H9 (cell line): ENCODE measurements around the gene SLCO4A1. TPM values are rescaled to one million over a fixed set of nuclear protein-coding genes. Genes with fewer than 3 reads are reported as not detected.

Experiments
- DNase-seq: peaks from one replicate; pipeline ENCODE4 v3.0.0-alpha.2; 2017
- H2AFZ ChIP-seq: one replicate; pipeline ENCODE4 v1.6.1; 2013; ENCODE audit warnings: mild to moderate bottlenecking, low read length, control low read depth, moderate library complexity
- H2AK5ac ChIP-seq: 2 replicates; pipeline ENCODE4 v1.6.1; 2013; ENCODE audit warnings: low read length, control low read depth, mixed read lengths; ENCODE audit not compliant: insufficient read length
- H2BK120ac ChIP-seq: one replicate; pipeline ENCODE4 v1.6.1; 2013; ENCODE audit warnings: low read depth, mild to moderate bottlenecking, low read length, control low read depth, inconsistent platforms; ENCODE audit not compliant: poor library complexity, severe bottlenecking
- H2BK12ac ChIP-seq: 2 replicates; pipeline ENCODE4 v1.6.1; 2013; ENCODE audit warnings: low read length, control low read depth, mixed read lengths, low read depth; ENCODE audit not compliant: insufficient read length
- H2BK15ac ChIP-seq: 2 replicates; pipeline ENCODE4 v1.6.1; 2013; ENCODE audit warnings: low read depth, low read length, control low read depth
- H2BK20ac ChIP-seq: one replicate; pipeline ENCODE4 v1.6.1; 2013; ENCODE audit warnings: low read depth, mild to moderate bottlenecking, low read length, control low read depth, inconsistent platforms; ENCODE audit not compliant: poor library complexity, severe bottlenecking
- H2BK5ac ChIP-seq: 2 replicates; pipeline ENCODE4 v1.6.1; 2013; ENCODE audit warnings: low read length, control low read depth, mixed read lengths; ENCODE audit not compliant: insufficient read length
- H3K14ac ChIP-seq: 2 replicates; pipeline ENCODE4 v1.6.1; 2013; ENCODE audit warnings: low read length, control low read depth; ENCODE audit not compliant: insufficient read depth
- H3K18ac ChIP-seq: 2 replicates; pipeline ENCODE4 v1.6.1; 2013; ENCODE audit warnings: low read depth, mild to moderate bottlenecking, mixed read lengths, low read length, control low read depth; ENCODE audit not compliant: insufficient read length
- H3K23ac ChIP-seq: 2 replicates; pipeline ENCODE4 v1.6.1; 2013; ENCODE audit warnings: low read length, control low read depth, mixed read lengths, low read depth; ENCODE audit not compliant: insufficient read length
- H3K23me2 ChIP-seq: 2 replicates; pipeline ENCODE4 v1.6.1; 2013; ENCODE audit warnings: low read depth, mild to moderate bottlenecking, mixed read lengths, low read length, control low read depth; ENCODE audit not compliant: insufficient read length, poor library complexity, severe bottlenecking
- H3K27ac ChIP-seq: 2 replicates; pipeline ENCODE4 v1.5.1; 2013; ENCODE audit warnings: low read length, control low read depth, mixed read lengths, low read depth; ENCODE audit not compliant: insufficient read length
- H3K27me3 ChIP-seq: 2 replicates; pipeline ENCODE4 v1.6.1; 2013; ENCODE audit warnings: low read length, control low read depth, inconsistent platforms; ENCODE audit not compliant: insufficient read depth
- H3K4ac ChIP-seq: 2 replicates; pipeline ENCODE4 v1.6.1; 2013; ENCODE audit warnings: low read depth, mild to moderate bottlenecking, control low read depth, inconsistent platforms, low read length, moderate library complexity
- H3K4me1 ChIP-seq: 2 replicates; pipeline ENCODE4 v1.6.1; 2013; ENCODE audit warnings: low read length, control low read depth, inconsistent platforms; ENCODE audit not compliant: insufficient read depth
- H3K4me2 ChIP-seq: 2 replicates; pipeline ENCODE4 v1.6.1; 2013; ENCODE audit warnings: low read length, control low read depth, mixed read lengths; ENCODE audit not compliant: insufficient read length, insufficient read depth
- H3K56ac ChIP-seq: 2 replicates; pipeline ENCODE4 v1.6.1; 2013; ENCODE audit warnings: low read depth, mild to moderate bottlenecking, mixed read lengths, low read length, control low read depth; ENCODE audit not compliant: insufficient read length
- H3K79me1 ChIP-seq: 2 replicates; pipeline ENCODE4 v1.6.1; 2013; ENCODE audit warnings: low read depth, mild to moderate bottlenecking, moderate library complexity, low read length, control low read depth, inconsistent platforms; ENCODE audit not compliant: insufficient read depth, poor library complexity, severe bottlenecking
- H3K79me2 ChIP-seq: 2 replicates; pipeline ENCODE4 v1.6.1; 2013; ENCODE audit warnings: low read length, control low read depth, inconsistent platforms; ENCODE audit not compliant: insufficient read depth
- H3K9ac ChIP-seq: 2 replicates; pipeline ENCODE4 v1.6.1; 2013; ENCODE audit warnings: low read length, control low read depth, mixed read lengths; ENCODE audit not compliant: insufficient read length; ENCODE audit errors: extremely low read depth
- H3K9me3 ChIP-seq: one replicate; pipeline ENCODE4 v1.6.1; 2013; ENCODE audit warnings: low read depth, low read length, inconsistent platforms; ENCODE audit not compliant: control insufficient read depth
- H3T11ph ChIP-seq: one replicate; pipeline ENCODE4 v1.6.1; 2013; ENCODE audit warnings: mild to moderate bottlenecking, low read length, control low read depth, inconsistent platforms
- H4K20me1 ChIP-seq: one replicate; pipeline ENCODE4 v1.6.1; 2013; ENCODE audit not compliant: control insufficient read depth, insufficient read length, insufficient read depth
- H4K5ac ChIP-seq: 2 replicates; pipeline ENCODE4 v1.6.1; 2013; ENCODE audit warnings: low read depth, mild to moderate bottlenecking, mixed read lengths, low read length, control low read depth; ENCODE audit not compliant: insufficient read length
- H4K8ac ChIP-seq: replicated peaks from 2 replicates; pipeline ENCODE4 v1.6.1; 2013; ENCODE audit warnings: low read length, control low read depth, mixed read lengths, low read depth; ENCODE audit not compliant: insufficient read length
- H4K91ac ChIP-seq: 2 replicates; pipeline ENCODE4 v1.6.1; 2013; ENCODE audit warnings: low read depth, mild to moderate bottlenecking, moderate library complexity, mixed read lengths, low read length, control low read depth; ENCODE audit not compliant: insufficient read length
- H3K27ac Mint-ChIP-seq, 3 experiments: 2 replicates in 2 of 3; 3 replicates in 1 of 3; pipeline ENCODE4 v1.8.0; 2020 to 2021; ENCODE audit warnings: mixed read lengths in 3 of 3, mild to moderate bottlenecking in 1 of 3, moderate library complexity in 1 of 3
- H3K27me3 Mint-ChIP-seq: 2 replicates; pipeline ENCODE4 v1.8.0; 2021; ENCODE audit warnings: low read depth, mild to moderate bottlenecking, moderate library complexity, mixed read lengths
- H3K36me3 Mint-ChIP-seq, 3 experiments: 2 replicates in 2 of 3; 3 replicates in 1 of 3; pipeline ENCODE4 v1.8.0; 2020 to 2021; ENCODE audit warnings: low read depth in 3 of 3, mixed read lengths in 3 of 3; ENCODE audit not compliant: insufficient read depth in 1 of 3
- H3K4me1 Mint-ChIP-seq, 2 experiments: 2 replicates each; pipeline ENCODE4 v1.8.0; 2020; ENCODE audit warnings: mixed read lengths in 2 of 2
- H3K4me3 Mint-ChIP-seq, 2 experiments: 2 replicates in 1 of 2; 3 replicates in 1 of 2; pipeline ENCODE4 v1.8.0; 2020 to 2021; ENCODE audit warnings: mild to moderate bottlenecking in 2 of 2, mixed read lengths in 2 of 2, moderate library complexity in 1 of 2
- H3K9me3 Mint-ChIP-seq, 2 experiments: 2 replicates in 1 of 2; 3 replicates in 1 of 2; pipeline ENCODE4 v1.8.0; 2020; ENCODE audit warnings: mild to moderate bottlenecking in 2 of 2, mixed read lengths in 2 of 2, moderate library complexity in 1 of 2
- WGBS: extraction: QIAGEN DNeasy Blood & Tissue Kit; methylation state at CpG from one replicate; pipeline ENCODE4 v1.1.7; 2013; ENCODE audit warnings: missing lambda C conversion rate, low lambda C conversion rate, mixed read lengths; ENCODE audit not compliant: insufficient read length; ENCODE audit errors: extremely low coverage; 5-methylcytosine and 5-hydroxymethylcytosine counted together
- total RNA-seq: library from RNA; stranded (reverse); gene quantifications from 2 replicates; pipeline ENCODE4 v1.2.1, GENCODE V29; 2021
- TF ChIP-seq, protein P1 (sequence below): fragments of 200-600 bp; sonication (generic); conservative IDR thresholded peaks from 3 replicates; pipeline ENCODE4 v1.8.0; 2021; ENCODE audit warnings: antibody characterized with exemption, mild to moderate bottlenecking

Gene SLCO4A1
- total RNA-seq, 1 experiment from 2014 or later, result 9.4 TPM

DNA sequence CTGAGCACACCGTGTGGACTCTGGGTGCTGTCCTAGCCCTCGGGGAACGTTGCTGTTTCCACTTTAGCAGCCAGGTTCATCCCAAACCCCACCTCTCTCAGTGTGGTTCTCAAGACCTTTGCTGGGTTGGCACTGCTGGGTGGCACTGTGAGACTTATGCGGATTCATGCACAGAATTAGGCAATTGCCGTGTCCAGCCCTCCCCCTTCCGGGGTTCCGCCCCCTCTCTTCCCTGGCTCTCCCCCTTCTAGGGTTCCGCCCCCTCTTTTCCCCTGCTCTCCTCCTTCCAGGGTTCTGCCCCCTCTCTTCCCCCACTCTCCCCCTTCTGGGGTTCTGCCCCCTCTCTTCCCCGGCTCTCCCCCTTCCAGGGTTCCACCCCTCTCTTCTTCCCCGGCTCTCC, 39.8 kb upstream of the SLCO4A1 start:
- Mint-ChIP-seq H3K27me3 (peaks cover 14% of the 10 kb centered on the region), H3K4me3 (no peak overlapping the region), H3K27ac (no peak overlapping the region; a peak in 1 of 7 replicates), H3K9me3 (no peaks in the 10 kb centered on the region), H3K36me3 (no peaks in the 10 kb centered on the region), H3K4me1 (peaks cover 18 to 30% of the 10 kb centered on the region in 2 experiments)
- TF ChIP-seq, protein P1, sequence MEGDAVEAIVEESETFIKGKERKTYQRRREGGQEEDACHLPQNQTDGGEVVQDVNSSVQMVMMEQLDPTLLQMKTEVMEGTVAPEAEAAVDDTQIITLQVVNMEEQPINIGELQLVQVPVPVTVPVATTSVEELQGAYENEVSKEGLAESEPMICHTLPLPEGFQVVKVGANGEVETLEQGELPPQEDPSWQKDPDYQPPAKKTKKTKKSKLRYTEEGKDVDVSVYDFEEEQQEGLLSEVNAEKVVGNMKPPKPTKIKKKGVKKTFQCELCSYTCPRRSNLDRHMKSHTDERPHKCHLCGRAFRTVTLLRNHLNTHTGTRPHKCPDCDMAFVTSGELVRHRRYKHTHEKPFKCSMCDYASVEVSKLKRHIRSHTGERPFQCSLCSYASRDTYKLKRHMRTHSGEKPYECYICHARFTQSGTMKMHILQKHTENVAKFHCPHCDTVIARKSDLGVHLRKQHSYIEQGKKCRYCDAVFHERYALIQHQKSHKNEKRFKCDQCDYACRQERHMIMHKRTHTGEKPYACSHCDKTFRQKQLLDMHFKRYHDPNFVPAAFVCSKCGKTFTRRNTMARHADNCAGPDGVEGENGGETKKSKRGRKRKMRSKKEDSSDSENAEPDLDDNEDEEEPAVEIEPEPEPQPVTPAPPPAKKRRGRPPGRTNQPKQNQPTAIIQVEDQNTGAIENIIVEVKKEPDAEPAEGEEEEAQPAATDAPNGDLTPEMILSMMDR, result no peak
- H3K14ac ChIP-seq, result no peak overlapping the region
- H3K79me2 ChIP-seq, result no peaks in the 10 kb centered on the region
- no peak overlapping the region for H3K23ac ChIP-seq
- H4K5ac ChIP-seq, result no peak overlapping the region
- H3K4me2 ChIP-seq, result no peak overlapping the region
- H2AFZ ChIP-seq, result no peak overlapping the region
- no peak overlapping the region for H3K18ac ChIP-seq
- H2BK15ac ChIP-seq, result no peak overlapping the region
- no peaks in the 10 kb centered on the region for H3K23me2 ChIP-seq
- H4K8ac ChIP-seq, result no peak overlapping the region
- WGBS, result no CpG with 5 or more reads among the region's 10 CpGs
- H3K56ac ChIP-seq, result no peak overlapping the region
- no peak overlapping the region for H3K27ac ChIP-seq
- no peaks in the 10 kb centered on the region; the same call in 1 of the 2 replicates for H3K4me1 ChIP-seq
- H2BK20ac ChIP-seq, result no peak overlapping the region
- no peak overlapping the region for H4K91ac ChIP-seq
- no peak overlapping the region for H2BK5ac ChIP-seq
- no peak overlapping the region for H2BK120ac ChIP-seq
- DNase-seq, result no peak
- no peaks in the 10 kb centered on the region for H3K79me1 ChIP-seq
- no peak overlapping the region for H2BK12ac ChIP-seq
- H4K20me1 ChIP-seq, result no peaks in the 10 kb centered on the region
- no peaks in the 10 kb centered on the region for H3K27me3 ChIP-seq
- no peaks in the 10 kb centered on the region for H3K9me3 ChIP-seq
- H3T11ph ChIP-seq, result no peak overlapping the region
- no peak overlapping the region for H2AK5ac ChIP-seq
- no peak overlapping the region for H3K9ac ChIP-seq
- no peak overlapping the region for H3K4ac ChIP-seq
